Measurements from ENCODE around the gene NRXN3.

NRXN3 gene

GRCh38 chr14:79552778-79553177, 1382.6 kb downstream of the NRXN3 start:
- in situ Hi-C loops (cut with HindIII; ENCODE audit: low pct_unique_long_range_greater_than_20kb, low sequenced_read_pairs) = no loop called here

DNA sequence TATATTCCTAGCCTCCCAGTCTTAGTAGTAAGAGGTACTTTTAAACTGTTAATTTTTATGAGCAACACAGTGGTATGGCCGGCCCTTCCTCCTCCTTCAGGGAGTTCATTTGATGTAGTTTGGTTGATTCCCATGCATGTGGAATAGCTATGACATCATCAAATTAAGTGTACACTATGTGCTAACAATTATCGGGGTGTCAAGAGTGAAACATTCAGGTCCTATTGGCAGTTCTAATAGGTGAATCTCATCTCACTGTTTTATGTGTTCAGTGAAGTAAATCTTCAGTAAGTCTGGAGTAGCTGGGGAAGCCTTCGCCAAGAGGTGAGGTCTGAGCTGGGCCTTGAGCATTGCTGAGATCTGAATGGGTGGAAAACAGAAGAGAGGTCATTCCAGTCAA, 1384.6 kb downstream of the NRXN3 start:
- in situ Hi-C loops (cut with HindIII; ENCODE audit: low pct_unique_long_range_greater_than_20kb, low sequenced_read_pairs) = no loop called here

More at GRCh38 chr14:79552778-79553177, 1382.6 kb downstream of the NRXN3 start:
- TF ChIP-seq JUND (IDR thresholded peaks at IDR 0.05; ENCODE audit: low read depth) = no peak
- DNase-seq (ENCODE audit: low read depth in 1 of 2, low spot score in 1 of 2) = no peak

DNA sequence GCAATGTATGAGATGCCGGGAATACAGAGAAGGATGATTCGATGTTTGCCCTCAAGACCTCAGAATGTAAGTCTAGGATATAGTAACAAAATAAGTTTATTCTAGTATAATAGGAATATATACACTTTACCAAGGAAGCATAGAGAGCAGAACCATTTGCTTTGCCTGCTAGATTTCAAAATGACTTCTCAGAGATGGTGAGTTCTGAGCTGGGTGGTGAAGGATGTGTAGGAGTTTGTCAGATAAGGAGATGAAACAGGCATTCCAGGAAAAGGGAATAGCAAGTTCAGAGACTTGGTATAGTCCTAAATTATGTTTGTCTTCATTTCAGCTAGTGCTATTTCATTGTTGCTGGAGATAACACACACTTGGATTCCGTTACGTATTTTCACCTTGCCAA, 1385.3 kb downstream of the NRXN3 start:
- TF ChIP-seq JUND (IDR thresholded peaks at IDR 0.05; ENCODE audit: low read depth) = no peak
- in situ Hi-C loops (cut with HindIII; ENCODE audit: low pct_unique_long_range_greater_than_20kb, low sequenced_read_pairs) = no loop called here
- no peak for DNase-seq (ENCODE audit: low read depth in 1 of 2, low spot score in 1 of 2)

More for the DNA sequence above, 1384.6 kb downstream of the NRXN3 start:
- TF ChIP-seq JUND (IDR thresholded peaks at IDR 0.05; ENCODE audit: low read depth) = no peak
- no peak for DNase-seq (ENCODE audit: low read depth in 1 of 2, low spot score in 1 of 2)

DNA sequence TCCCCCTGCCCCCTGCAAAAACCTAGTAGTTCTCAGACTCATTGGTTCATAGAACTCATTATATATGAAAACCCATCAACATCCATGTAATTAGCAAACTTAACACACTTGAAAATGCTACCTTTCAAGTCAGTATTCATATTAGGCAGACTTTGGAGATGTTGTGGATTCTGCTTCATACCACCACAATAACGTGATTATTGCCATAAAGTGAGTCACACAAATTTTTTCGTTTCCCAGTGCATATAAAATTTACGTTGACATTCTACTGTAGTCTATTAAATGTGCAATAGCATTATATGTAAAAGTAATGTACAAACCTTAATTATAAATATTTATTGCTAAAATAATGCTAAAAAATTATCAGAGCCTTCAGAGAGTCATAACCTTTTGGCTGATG, 1387.1 kb downstream of the NRXN3 start:
- in situ Hi-C loops (cut with HindIII; ENCODE audit: low pct_unique_long_range_greater_than_20kb, low sequenced_read_pairs) = no loop called here
- no peak for TF ChIP-seq JUND (IDR thresholded peaks at IDR 0.05; ENCODE audit: low read depth)
- no peak for DNase-seq (ENCODE audit: low read depth in 1 of 2, low spot score in 1 of 2)

- in situ Hi-C loops (cut with HindIII; ENCODE audit: low pct_unique_long_range_greater_than_20kb, low sequenced_read_pairs) = no loop called here
- DNase-seq (ENCODE audit: low read depth in 1 of 2, low spot score in 1 of 2) = no peak
- no peak for TF ChIP-seq JUND (IDR thresholded peaks at IDR 0.05; ENCODE audit: low read depth)
Observed at GRCh38 chr14:79562185-79562584, 1392.0 kb downstream of the NRXN3 start.

DNA sequence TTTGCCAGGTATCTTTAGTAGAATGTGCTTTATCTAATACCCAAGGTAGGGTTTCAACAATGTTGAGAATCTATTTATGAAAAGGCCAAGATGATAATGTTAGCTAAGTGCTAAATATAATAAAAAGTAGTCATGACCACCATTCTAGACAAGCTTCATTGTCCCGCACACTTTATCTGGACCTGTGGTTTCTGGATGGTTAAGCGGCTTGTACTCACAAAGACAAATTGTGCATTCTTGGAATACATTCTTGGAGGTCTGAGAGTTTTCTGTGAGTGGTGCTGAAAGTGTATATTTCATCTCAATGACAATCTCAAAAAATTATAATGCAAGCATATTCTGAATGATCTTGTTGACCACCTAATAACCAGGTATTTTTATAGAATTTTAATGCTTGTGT, 1394.2 kb downstream of the NRXN3 start:
- TF ChIP-seq JUND (IDR thresholded peaks at IDR 0.05; ENCODE audit: low read depth) = no peak
- in situ Hi-C loops (cut with HindIII; ENCODE audit: low pct_unique_long_range_greater_than_20kb, low sequenced_read_pairs) = no loop called here
- DNase-seq (ENCODE audit: low read depth in 1 of 2, low spot score in 1 of 2) = no peak

DNA sequence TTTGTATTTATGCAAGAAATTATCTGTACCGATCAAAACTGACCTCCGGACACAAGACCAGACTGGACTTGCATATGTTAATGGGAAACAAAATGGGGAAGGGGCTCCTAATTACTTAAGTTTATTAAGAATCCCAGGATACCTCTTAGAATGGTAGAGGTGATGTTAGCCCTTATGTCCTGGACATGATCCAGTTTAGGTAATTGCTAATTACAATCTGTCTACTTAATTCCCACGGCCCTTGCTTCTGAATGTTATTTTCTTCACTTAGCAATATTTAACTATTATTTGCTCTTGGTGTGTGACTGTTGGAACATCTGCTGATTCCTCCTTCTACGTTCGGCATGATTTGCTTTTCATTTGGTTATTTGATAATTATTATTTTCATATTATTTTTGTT, 1397.1 kb downstream of the NRXN3 start:
- in situ Hi-C loops (cut with HindIII; ENCODE audit: low pct_unique_long_range_greater_than_20kb, low sequenced_read_pairs) = no loop called here
- no peak for DNase-seq (ENCODE audit: low read depth in 1 of 2, low spot score in 1 of 2)
- no peak for TF ChIP-seq JUND (IDR thresholded peaks at IDR 0.05; ENCODE audit: low read depth)

- in situ Hi-C loops (cut with HindIII; ENCODE audit: low pct_unique_long_range_greater_than_20kb, low sequenced_read_pairs) = no loop called here
- TF ChIP-seq JUND (IDR thresholded peaks at IDR 0.05; ENCODE audit: low read depth) = no peak
- DNase-seq (ENCODE audit: low read depth in 1 of 2, low spot score in 1 of 2) = no peak
Observed at GRCh38 chr14:79568594-79568993, 1398.4 kb downstream of the NRXN3 start.

- no peak for DNase-seq (ENCODE audit: low read depth in 1 of 2, low spot score in 1 of 2)
- in situ Hi-C loops (cut with HindIII; ENCODE audit: low pct_unique_long_range_greater_than_20kb, low sequenced_read_pairs) = no loop called here
- TF ChIP-seq JUND (IDR thresholded peaks at IDR 0.05; ENCODE audit: low read depth) = no peak
Observed at GRCh38 chr14:79569072-79569471, 1398.9 kb downstream of the NRXN3 start.

DNA sequence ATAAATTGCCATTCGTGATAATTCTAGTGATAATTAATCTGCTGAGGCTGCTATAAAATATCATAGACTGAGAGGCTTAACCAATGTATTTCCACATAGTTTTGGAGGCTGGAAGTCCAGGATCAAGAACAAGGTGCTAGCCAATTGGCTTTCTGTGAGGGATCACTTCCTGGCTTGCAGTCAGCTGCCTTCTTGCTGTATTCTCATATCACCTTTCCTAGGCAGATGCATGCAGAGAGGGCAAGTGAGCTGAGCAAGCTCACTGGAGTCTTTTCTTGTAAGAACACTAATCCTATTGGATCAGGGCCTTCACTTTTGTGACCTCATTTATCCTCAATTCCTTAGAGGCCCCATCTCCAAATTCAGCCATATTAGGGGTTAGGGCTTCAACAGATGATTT, 1400.5 kb downstream of the NRXN3 start:
- TF ChIP-seq JUND (IDR thresholded peaks at IDR 0.05; ENCODE audit: low read depth) = no peak
- DNase-seq (ENCODE audit: low read depth in 1 of 2, low spot score in 1 of 2) = no peak
- in situ Hi-C loops (cut with HindIII; ENCODE audit: low pct_unique_long_range_greater_than_20kb, low sequenced_read_pairs) = no loop called here

DNA sequence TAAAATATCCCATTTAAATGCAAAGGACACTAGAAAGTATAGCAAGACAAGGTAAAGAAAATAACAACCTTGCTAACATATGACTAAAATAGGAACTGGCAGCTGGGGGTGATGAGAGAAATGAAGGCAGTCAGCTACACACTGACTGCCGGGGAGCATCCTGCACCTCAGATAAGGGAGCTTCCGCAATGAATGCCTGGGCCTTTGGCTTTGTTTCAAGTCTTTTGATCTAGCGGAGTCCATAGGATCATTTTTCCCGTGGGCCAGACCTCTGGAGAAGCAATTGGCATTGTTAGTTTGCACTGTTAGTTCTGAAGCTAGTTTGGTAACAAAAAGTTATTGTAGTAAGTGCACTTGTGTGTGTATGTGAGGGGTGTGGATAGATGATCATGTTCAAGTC, 1401.2 kb downstream of the NRXN3 start:
- in situ Hi-C loops (cut with HindIII; ENCODE audit: low pct_unique_long_range_greater_than_20kb, low sequenced_read_pairs) = no loop called here
- no peak for DNase-seq (ENCODE audit: low read depth in 1 of 2, low spot score in 1 of 2)
- TF ChIP-seq JUND (IDR thresholded peaks at IDR 0.05; ENCODE audit: low read depth) = no peak

GRCh38 chr14:79573486-79573885, 1403.3 kb downstream of the NRXN3 start:
- no peak for DNase-seq (ENCODE audit: low read depth in 1 of 2, low spot score in 1 of 2)
- no peak for TF ChIP-seq JUND (IDR thresholded peaks at IDR 0.05; ENCODE audit: low read depth)
- in situ Hi-C loops (cut with HindIII; ENCODE audit: low pct_unique_long_range_greater_than_20kb, low sequenced_read_pairs) = no loop called here

DNA sequence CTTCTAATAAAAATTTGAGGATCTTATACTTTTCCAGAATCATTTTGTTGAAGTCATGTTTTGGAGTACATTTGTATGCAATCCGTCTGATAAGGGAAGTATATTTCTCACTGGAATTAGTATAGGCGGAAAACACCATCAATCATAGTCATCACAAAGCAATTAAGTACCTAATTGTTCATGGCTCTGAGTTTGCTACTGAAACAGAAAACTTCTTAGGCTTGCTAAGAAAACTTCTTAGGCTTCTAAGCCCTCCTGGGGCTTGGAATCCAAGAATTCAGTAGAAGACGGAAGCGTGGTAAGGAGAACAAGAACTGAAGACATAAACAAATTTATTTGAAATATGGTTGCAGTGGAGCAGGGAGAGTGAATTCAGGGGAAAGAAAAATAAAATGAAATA, 1404.9 kb downstream of the NRXN3 start:
- DNase-seq (ENCODE audit: low read depth in 1 of 2, low spot score in 1 of 2) = no peak
- no peak for TF ChIP-seq JUND (IDR thresholded peaks at IDR 0.05; ENCODE audit: low read depth)
- in situ Hi-C loops (cut with HindIII; ENCODE audit: low pct_unique_long_range_greater_than_20kb, low sequenced_read_pairs) = no loop called here

- DNase-seq (ENCODE audit: low read depth in 1 of 2, low spot score in 1 of 2) = no peak
- in situ Hi-C loops (cut with HindIII; ENCODE audit: low pct_unique_long_range_greater_than_20kb, low sequenced_read_pairs) = no loop called here
- TF ChIP-seq JUND (IDR thresholded peaks at IDR 0.05; ENCODE audit: low read depth) = no peak
Observed at GRCh38 chr14:79576424-79576823, 1406.3 kb downstream of the NRXN3 start.

Data from T47D (cell line).